GM21723 (cell line): ENCODE data around the gene ZNF174.

ENCODE experiments used
- ATAC-seq: cut with Tn5 transposase; IDR thresholded peaks from one replicate; pipeline ENCODE4 v1.9.1; 2021; ENCODE audit warnings: mild to moderate bottlenecking, moderate library complexity; ENCODE audit not compliant: unreplicated experiment

Gene ZNF174

GRCh38 chr16:3443108-3444031 is 42.4 kb downstream of the ZNF174 start, which contains the start of the genes NAA60 and ZNF597:
Gene NAA60, plus strand, starts transcription at chr16:3443680. Its CDS starts 32,548 bp downstream, at chr16:3476228.
Gene ZNF597, minus strand, starts transcription at chr16:3443504. Its CDS starts 351 bp downstream, at chr16:3443153.
- ATAC-seq, result peak; percentile 86

- no peak for ATAC-seq
Observed at GRCh38 chr16:3444032-3444388, 43.0 kb downstream of the ZNF174 start.

- no peak for ATAC-seq
Observed at GRCh38 chr16:3454093-3454492, 53.1 kb downstream of the ZNF174 start.

- no peak for ATAC-seq
Observed at GRCh38 chr16:3454631-3455147, 53.7 kb downstream of the ZNF174 start.

GRCh38 chr16:3457434-3458252 is 56.6 kb downstream of the ZNF174 start:
- peak; percentile 75 for ATAC-seq

GRCh38 chr16:3458278-3458851 is 57.4 kb downstream of the ZNF174 start:
- peak; percentile 31 for ATAC-seq

GRCh38 chr16:3458852-3459361 is 57.9 kb downstream of the ZNF174 start:
- ATAC-seq, result no peak
